GM19328 (cell line): Measurements from ENCODE around the gene WASHC2A.
"Not testable (repeated sequence)": the region's sequence is repeated elsewhere in the genome, so short reads cannot be mapped to it uniquely, and the experiment has no call there.

Experiments used
- ATAC-seq: cut with Tn5 transposase; IDR thresholded peaks from one replicate; pipeline ENCODE4 v1.9.1; 2021; ENCODE audit warnings: mild to moderate bottlenecking, moderate library complexity; ENCODE audit not compliant: unreplicated experiment

The WASHC2A gene

GRCh38 chr10:50132841-50133240 is 65.1 kb downstream of the WASHC2A start:
- not testable (repeated sequence) for ATAC-seq

DNA sequence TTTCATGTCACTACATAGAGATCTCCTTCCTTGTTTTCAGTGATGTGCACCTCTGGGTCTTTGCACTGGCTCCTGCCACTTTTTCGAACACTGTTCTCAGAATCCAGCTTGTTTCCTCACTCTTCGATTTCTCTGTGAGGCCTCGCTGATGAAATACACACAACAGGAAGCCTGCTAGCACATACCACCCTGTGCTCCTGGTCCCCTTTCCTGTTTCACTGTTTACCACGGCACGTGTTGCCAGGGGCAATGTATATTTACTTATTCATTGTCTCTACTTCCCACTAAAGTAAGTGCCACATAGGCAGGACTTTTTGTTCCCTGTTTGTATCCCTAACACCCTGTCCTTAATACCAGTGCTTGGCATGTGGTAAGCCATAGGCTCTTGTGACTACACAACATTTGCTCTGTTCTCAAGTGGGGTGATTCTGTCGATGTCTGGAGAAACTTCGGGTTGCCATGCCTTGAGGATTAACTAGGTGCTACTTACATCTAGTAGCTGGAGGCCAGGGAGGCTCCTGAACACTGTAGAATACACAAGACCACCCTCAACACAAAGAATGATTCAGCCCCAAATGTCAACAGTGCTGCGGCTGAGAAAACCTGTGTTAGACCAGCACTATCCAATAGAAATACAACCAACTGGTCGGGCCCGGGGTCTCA is 75.9 kb downstream of the WASHC2A start:
- ATAC-seq, result not testable (repeated sequence)

DNA sequence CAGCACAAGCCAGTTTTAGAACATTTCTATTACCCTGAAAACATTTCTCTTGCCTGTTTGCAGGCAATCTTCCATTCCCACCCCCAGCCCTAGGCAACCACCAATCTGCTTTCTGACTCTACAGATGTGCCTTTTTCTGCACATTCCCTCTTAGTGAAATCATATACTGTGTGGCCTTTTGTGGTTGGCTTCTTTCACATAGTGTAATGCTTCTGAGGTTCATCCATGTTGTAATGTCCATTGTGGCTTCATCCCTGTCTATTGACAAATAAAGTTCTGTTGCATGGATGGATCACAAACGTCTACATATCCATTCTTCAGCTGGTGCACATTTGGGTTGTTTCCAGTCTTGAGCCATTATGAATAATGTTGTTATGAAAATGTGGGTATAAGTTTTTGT is 77.8 kb downstream of the WASHC2A start:
- ATAC-seq, result not testable (repeated sequence)

- no peak for ATAC-seq
Observed at GRCh38 chr10:50152792-50153272, 85.1 kb downstream of the WASHC2A start.

DNA sequence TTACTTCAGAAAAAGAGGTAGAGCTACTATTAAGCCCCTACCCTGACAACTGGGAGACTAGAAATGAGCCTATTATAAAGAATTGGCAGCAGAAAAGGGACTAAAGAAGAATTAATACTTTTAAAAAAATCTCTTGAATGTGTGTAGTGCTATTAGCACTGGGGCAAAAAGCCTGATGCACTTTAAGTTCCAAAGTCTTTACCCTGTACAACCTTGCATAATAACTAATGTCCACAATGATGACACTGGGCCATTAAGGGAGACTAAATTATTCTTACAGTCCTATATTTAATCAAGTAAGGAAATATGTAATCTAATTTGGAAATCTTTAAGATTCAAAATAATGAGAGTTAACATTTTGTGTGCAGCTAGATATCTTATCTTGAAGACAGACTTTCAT is 90.1 kb downstream of the WASHC2A start:
- not testable (repeated sequence) for ATAC-seq

GRCh38 chr10:50159856-50160255 is 92.1 kb downstream of the WASHC2A start:
- ATAC-seq, result not testable (repeated sequence)

GRCh38 chr10:50165038-50165437 is 97.3 kb downstream of the WASHC2A start:
- not testable (repeated sequence) for ATAC-seq

DNA sequence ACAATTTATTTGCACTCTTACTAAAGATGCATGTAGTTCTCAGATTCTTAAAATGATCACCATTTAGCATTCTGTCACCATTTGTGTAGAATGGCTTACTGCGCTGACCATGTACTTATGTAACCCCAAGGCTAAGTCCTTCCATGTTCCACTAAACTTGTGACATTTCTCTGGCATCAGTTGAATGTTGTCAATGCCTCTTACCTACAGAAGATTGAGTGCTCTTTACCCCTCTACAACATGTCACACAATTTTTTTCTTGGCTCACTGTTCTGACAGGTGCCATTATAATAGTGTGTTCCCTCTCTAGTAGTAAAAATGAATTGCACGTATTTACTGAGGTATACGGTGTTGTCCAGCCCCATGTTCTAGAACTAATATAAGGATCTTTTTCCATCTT is 100.1 kb downstream of the WASHC2A start:
- ATAC-seq, result not testable (repeated sequence)

DNA sequence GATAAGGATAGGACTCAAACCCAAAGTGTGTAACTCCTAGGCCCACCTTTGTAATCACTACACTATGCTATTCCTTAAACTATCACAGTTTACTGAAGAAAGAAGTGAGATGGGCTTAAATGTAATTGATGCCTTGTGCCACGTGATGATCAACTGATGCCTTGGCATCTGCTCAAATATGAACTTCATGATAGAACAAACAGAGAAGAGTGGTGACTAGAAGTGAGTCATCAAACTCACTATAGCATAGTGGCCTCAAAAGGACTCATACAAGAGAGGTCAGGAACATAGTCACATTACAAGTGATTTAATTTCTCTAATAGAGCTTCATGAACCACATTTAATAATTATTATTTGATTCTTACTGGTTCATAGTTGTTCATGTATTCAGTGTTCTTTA is 101.8 kb downstream of the WASHC2A start:
- not testable (repeated sequence) for ATAC-seq

GRCh38 chr10:50174788-50175525 is 107.2 kb downstream of the WASHC2A start:
- ATAC-seq, result not testable (repeated sequence)
